Spleen (tissue), 7 donors: ENCODE measurements around the gene SERPINA3.
A peak's percentile ranks its signal among the peaks of the same experiment; 100 is the strongest.

Experiments
- POLR2A ChIP-seq, 3 donors: fragments of 450-650 bp; IDR thresholded peaks; one replicate each; pipeline ENCODE4 v1.5.1; 2017; ENCODE audit warnings: antibody characterized with exemption in 3 of 3, mild to moderate bottlenecking in 1 of 3
- POLR2AphosphoS5 ChIP-seq, 3 donors: sonication (generic); formaldehyde crosslinking; IDR thresholded peaks; one replicate each; pipeline ENCODE4 v1.5.1; 2017; ENCODE audit warnings: antibody characterized with exemption in 3 of 3
- TF ChIP-seq, protein P1 (sequence below), 11 experiments: fragments of 200-600 bp in 7 of 11; fragments of 450-650 bp in 4 of 11; sonication (generic) in 4 of 11; IDR thresholded peaks in 8 of 11; conservative IDR thresholded peaks in 3 of 11; 1 replicate in 7 of 11; 2 replicates in 4 of 11; pipeline versions ENCODE4 v1.4.0 to v1.8.0; 2016 to 2021; ENCODE audit warnings: antibody characterized with exemption in 11 of 11, inconsistent platforms in 4 of 11, mild to moderate bottlenecking in 1 of 11
- donor health status: DM: no; HTN: no; CAD: no; lungs with moderate emphysema.
- donor health status: DM: no; HTN: no; CAD: no.
- donor health status: DM: no; HTN: no; CAD: no.

DNA sequence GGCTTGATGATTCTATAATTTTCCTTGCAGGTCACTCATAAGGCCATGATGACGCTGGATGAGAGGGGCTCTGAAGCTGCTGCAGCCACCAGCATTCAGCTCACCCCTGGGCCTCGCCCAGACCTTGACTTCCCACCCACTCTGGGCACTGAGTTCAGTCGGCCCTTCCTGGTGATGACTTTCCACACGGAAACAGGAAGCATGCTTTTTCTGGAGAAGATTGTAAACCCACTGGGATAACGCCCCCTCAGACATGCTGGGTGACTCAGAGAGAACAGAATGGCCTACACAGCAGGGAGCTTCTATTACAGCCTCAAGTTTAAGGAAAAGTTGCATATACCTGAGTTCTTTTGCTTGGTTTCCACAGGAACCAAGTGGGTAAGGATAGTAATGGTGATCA lies 34.3 kb downstream of the SERPINA3 start:
- TF ChIP-seq, protein P1, sequence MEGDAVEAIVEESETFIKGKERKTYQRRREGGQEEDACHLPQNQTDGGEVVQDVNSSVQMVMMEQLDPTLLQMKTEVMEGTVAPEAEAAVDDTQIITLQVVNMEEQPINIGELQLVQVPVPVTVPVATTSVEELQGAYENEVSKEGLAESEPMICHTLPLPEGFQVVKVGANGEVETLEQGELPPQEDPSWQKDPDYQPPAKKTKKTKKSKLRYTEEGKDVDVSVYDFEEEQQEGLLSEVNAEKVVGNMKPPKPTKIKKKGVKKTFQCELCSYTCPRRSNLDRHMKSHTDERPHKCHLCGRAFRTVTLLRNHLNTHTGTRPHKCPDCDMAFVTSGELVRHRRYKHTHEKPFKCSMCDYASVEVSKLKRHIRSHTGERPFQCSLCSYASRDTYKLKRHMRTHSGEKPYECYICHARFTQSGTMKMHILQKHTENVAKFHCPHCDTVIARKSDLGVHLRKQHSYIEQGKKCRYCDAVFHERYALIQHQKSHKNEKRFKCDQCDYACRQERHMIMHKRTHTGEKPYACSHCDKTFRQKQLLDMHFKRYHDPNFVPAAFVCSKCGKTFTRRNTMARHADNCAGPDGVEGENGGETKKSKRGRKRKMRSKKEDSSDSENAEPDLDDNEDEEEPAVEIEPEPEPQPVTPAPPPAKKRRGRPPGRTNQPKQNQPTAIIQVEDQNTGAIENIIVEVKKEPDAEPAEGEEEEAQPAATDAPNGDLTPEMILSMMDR (IDR thresholded peaks at IDR 0.05 in 8 of 11, conservative IDR thresholded peaks at IDR 0.05 in 3 of 11) = no peak
- TF ChIP-seq POLR2A (IDR thresholded peaks at IDR 0.05) = no peak
- TF ChIP-seq POLR2AphosphoS5 (IDR thresholded peaks at IDR 0.05) = peak in 1 of 3 donors; percentile 52
